Measurements from ENCODE around the gene ELL3.

DNA sequence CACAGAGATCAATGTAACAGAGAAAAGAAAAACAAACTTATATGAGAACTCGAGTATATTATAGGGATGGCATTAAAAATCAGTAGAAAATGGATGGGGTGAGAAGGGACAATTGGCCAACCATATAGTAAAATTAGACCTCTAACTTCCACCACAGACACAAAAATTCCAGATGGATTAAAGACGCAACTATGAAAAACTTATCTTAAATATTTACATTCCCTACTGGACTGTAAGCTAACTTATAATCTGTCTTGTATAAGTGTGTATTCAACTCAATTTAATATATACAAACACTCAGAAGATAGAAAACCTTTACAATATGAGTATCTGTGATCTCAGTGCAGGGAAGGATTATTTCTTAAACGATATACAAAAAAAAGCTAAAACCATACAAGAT, 44.7 kb upstream of the ELL3 start:
- TF ChIP-seq EZH2 (IDR thresholded peaks at IDR 0.05; ENCODE audit: insufficient read depth, poor library complexity, severe bottlenecking) (no peak), EZH2phosphoT487 (IDR thresholded peaks at IDR 0.05; ENCODE audit: insufficient read depth, low read depth) (no peak)

All from GM23248 (cell line).